Epidermal melanocyte (primary cell): ENCODE results near the gene LAMC1.

Experiments
- DNase-seq: peaks from one replicate; pipeline ENCODE4 v3.0.0; 2011; ENCODE audit warnings: low spot score; ENCODE audit not compliant: insufficient read length

Gene LAMC1

DNA sequence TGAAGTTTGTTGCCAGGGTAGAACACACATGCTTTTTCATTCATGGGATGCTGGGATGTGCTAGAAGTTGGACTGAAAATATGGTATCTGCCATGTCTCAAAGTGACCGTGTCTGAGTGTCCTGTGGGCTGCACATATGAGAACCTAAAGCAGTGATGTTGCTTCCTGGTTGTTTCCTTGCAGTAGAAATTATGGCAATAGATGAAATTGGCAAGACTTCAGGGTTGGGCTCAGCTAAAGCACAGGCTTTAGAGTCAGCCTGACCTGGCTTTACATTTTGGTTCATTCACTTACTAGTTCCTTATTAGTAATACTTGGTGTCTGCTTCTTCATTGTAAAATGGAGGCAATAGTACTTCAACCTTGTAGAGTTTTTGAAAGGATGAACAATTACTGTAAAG is 165.0 kb downstream of the LAMC1 start:
- DNase-seq, result no peak

- no peak for DNase-seq
Observed at GRCh38 chr1:183191833-183192232, 168.6 kb downstream of the LAMC1 start.

GRCh38 chr1:183193963-183194525 is 170.8 kb downstream of the LAMC1 start:
- no peak for DNase-seq

GRCh38 chr1:183194527-183195141 is 171.4 kb downstream of the LAMC1 start:
- DNase-seq, result no peak

DNA sequence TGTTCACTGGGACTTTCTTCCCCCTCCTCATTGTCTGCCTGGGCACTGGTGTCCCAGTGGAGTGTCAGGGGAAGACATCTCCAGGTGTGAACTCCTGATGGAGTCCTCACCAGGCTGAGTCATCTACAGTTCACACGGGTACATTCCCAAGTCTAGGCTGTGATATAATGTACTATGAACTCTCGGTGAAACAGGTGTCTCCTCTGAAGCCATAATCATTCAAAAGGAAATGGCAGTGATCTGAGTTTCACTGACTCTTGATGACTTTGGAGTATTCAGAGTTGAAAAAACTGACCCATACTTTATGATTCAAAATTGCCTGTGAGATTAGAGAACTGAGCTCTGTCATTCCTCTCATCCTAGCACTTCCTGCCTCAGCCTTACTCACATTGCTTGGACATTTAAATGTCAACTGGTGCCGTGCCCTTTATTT is 171.9 kb downstream of the LAMC1 start:
- DNase-seq, result no peak
